T-helper 1 cell treated with Interleukin-12 subunit alpha and Interleukin-12 subunit beta and Interleukin-4 antibody, amounts not matched to agents 30 μg/mL and 1 μg/mL, for 36 hours (primary cell): ENCODE results near the gene SH3BP1.
"Not testable (repeated sequence)": the region's sequence is repeated elsewhere in the genome, so short reads cannot be mapped to it uniquely, and the experiment has no call there.

Experiments
- H3K27ac Mint-ChIP-seq: one replicate; pipeline ENCODE4 v1.8.0; 2021; ENCODE audit warnings: mild to moderate bottlenecking, mixed read lengths
- H3K27me3 Mint-ChIP-seq: one replicate; pipeline ENCODE4 v1.8.0; 2021; ENCODE audit warnings: low read depth, mixed read lengths
- H3K36me3 Mint-ChIP-seq: one replicate; pipeline ENCODE4 v1.8.0; 2021; ENCODE audit warnings: low read depth, mixed read lengths
- H3K4me1 Mint-ChIP-seq: one replicate; pipeline ENCODE4 v1.8.0; 2021; ENCODE audit warnings: low read depth, mixed read lengths
- H3K4me3 Mint-ChIP-seq: one replicate; pipeline ENCODE4 v1.8.0; 2021; ENCODE audit warnings: mild to moderate bottlenecking, moderate library complexity, mixed read lengths
- H3K9me3 Mint-ChIP-seq: one replicate; pipeline ENCODE4 v1.8.0; 2021; ENCODE audit warnings: mixed read lengths

SH3BP1 gene

DNA sequence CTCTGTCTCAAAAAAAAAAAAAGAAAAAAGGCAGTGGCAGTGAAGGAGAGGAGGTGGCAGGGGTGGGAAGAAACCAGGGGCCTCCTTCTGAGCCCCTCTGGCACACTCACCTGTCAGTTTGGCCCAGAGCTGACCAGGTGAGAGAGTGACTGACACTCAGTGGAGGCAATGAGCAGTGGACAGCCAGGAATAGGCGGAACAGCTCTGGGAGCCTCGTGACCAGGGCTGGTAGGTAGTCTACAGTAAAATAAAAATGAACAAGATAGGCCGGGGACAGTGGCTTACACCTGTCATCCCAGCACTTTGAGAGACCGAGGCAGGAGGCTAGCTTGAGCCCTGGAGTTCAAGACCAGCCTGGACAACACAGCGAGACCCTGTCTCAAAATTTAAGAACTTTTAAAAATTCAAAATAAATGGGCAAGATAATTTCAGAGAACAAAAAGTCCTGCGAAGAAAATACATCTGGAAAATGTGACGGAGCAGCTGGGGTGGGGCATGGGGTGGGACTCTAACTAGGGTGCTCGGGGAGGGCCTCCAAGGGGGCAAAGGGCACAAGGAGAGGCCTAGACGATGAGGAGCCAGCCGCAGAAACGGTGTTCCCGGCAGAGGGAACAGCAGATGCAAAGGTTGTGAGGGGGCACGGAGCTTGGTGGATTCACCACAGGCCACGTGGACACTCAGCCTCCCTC lies 15.2 kb downstream of the SH3BP1 start:
- H3K27ac Mint-ChIP-seq = no peak overlapping the region

DNA sequence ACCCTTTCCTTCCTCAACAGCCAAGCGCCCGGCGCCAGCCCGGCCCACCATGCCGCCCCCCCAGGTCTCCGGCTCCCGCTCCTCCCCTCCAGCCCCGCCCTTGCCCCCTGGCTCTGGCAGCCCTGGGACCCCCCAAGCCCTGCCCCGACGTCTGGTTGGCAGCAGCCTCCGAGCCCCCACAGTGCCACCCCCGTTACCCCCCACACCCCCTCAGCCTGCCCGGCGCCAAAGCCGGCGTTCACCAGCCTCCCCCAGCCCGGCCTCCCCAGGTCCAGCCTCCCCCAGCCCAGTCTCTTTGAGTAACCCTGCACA lies 15.7 kb downstream of the SH3BP1 start:
- Mint-ChIP-seq H3K9me3 (no peaks in the 10 kb centered on the region), H3K27me3 (no peaks in the 10 kb centered on the region), H3K4me1 (peaks cover 16% of the 10 kb centered on the region), H3K36me3 (peaks cover 25% of the 10 kb centered on the region), H3K4me3 (no peak overlapping the region), H3K27ac (no peak overlapping the region)

More for the DNA sequence above, 15.2 kb downstream of the SH3BP1 start:
- Mint-ChIP-seq H3K9me3 (no peaks in the 10 kb centered on the region), H3K4me3 (no peak overlapping the region), H3K27me3 (no peaks in the 10 kb centered on the region), H3K4me1 (peaks cover 11% of the 10 kb centered on the region), H3K36me3 (peaks cover 29% of the 10 kb centered on the region)

GRCh38 chr22:37656583-37656982 lies 17.1 kb downstream of the SH3BP1 start:
- H3K27me3 Mint-ChIP-seq, H3K9me3 Mint-ChIP-seq, H3K4me3 Mint-ChIP-seq: not testable (repeated sequence)
- Mint-ChIP-seq H3K36me3 (peaks cover 22% of the 10 kb centered on the region), H3K27ac (peak overlapping the region; percentile 49), H3K4me1 (peaks cover 25% of the 10 kb centered on the region)

DNA sequence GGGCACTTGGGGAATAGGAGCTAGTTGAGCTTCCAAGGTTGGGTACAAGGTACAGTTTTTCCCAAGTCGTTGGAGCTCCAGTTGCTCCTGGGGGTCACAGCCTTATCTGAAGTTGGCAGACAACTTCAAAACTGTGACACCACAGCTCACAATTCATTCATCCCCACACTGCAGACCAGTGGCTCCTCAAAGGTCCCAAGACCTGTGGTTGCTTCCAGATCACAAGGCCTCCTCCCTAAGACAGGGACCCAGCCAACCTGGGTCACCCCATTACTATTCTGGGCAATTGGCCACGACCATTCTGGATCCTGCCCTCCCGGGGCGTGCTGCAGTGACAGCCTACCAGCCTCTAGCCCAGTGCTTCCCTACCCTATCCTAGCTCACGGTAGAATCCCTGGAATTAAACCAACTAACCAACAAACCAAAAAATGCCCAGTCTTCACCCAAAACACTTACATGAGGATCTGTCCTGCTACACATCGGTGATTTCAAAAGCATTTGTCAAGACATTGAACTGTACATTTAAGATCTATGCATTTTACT lies 18.2 kb downstream of the SH3BP1 start:
- Mint-ChIP-seq H3K9me3 (no peaks in the 10 kb centered on the region), H3K36me3 (peaks cover 18% of the 10 kb centered on the region), H3K4me3 (peak overlapping the region; percentile 91)

DNA sequence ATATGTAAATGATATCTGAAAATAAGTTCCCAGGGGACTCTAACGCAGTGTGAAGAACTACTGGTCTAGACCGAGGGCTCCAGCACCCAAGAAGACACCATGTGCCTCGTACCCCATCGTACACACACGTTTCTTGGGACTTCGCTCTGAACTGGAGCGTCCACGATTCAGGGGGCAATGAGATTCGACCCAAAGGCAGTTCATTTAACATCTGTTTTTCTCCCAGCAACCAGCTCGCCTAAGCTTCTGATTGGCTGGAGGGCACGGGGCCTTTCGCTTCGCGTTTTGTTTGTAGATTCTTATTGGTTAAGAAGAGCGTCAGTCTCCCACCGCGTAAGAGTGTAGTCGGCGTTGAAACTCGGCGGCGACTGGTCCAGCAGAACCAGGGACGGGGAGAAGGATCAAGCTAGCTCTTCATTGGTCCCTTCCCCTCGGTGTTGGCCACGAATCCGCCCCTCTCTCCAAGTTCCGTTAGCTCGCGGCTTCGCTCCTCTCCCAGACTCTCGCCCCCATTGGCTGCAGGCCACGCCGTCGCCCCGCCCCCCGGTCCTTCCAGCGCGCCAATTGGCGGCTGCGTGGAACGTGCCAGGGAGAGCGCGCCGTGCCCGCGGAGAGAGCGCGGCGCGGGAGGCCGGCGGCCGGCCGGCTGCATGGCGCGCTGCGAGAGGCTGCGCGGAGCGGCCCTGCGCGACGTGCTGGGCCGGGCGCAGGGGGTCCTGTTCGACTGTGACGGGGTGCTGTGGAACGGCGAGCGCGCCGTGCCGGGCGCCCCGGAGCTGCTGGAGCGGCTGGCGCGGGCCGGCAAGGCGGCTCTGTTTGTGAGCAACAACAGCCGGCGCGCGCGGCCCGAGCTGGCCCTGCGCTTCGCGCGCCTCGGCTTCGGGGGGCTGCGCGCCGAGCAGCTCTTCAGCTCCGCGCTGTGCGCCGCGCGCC lies 18.9 kb downstream of the SH3BP1 start, which contains the start of gene PDXP:
Gene PDXP (plus strand): TSS at position 591 of the 933 bp plus-strand sequence. CDS start 60 bp downstream, at position 651.
- Mint-ChIP-seq H3K4me1 (peaks cover 31% of the 10 kb centered on the region), H3K4me3 (peak within 1 kb of the TSS; percentile 91), H3K9me3 (no peaks in the 10 kb centered on the region), H3K27ac (peak within 1 kb of the TSS; percentile 93), H3K36me3 (peaks cover 13% of the 10 kb centered on the region), H3K27me3 (no peaks in the 10 kb centered on the region)

More for the DNA sequence above, 18.2 kb downstream of the SH3BP1 start:
- H3K27ac Mint-ChIP-seq = peak overlapping the region; percentile 93
- H3K4me1 Mint-ChIP-seq = peaks cover 31% of the 10 kb centered on the region
- H3K27me3 Mint-ChIP-seq = no peaks in the 10 kb centered on the region

DNA sequence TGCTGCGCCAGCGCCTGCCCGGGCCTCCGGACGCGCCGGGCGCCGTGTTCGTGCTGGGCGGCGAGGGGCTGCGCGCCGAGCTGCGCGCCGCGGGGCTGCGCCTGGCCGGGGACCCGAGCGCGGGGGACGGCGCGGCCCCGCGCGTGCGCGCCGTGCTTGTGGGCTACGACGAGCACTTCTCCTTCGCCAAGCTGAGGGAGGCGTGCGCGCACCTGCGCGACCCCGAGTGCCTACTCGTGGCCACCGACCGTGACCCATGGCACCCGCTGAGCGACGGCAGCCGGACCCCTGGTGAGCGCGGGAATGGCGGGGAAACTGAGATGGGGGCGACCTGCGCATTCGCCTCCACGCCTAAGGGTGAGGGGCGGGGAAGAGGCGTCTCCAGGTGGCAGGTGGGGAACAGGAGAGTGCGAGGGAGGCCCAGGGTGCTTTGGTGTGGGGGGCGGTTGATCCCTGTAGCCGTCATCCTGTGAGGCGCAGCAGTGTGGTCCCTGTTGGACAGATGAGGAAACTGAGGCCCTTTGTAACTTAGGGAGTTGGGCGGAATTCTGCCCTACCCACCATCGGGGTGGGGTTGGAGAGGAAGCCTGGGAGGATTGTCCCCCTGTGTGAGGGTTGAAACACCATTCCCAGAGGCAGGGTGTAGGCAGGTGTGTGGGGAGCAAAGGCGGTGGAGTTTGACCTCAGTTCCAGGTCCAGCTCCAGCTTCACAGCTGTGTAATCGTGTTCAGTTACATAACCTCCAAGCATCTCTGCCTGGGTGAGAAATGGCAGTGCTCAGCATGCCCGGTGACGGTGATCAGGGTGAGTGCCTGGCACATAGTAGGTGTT lies 19.8 kb downstream of the SH3BP1 start:
- peaks cover 31% of the 10 kb centered on the region for H3K4me1 Mint-ChIP-seq
- H3K36me3 Mint-ChIP-seq = peaks cover 9% of the 10 kb centered on the region
- H3K9me3 Mint-ChIP-seq = no peaks in the 10 kb centered on the region
- no peaks in the 10 kb centered on the region for H3K27me3 Mint-ChIP-seq
- H3K4me3 Mint-ChIP-seq = peak overlapping the region; percentile 86
- H3K27ac Mint-ChIP-seq = peak overlapping the region; percentile 42

DNA sequence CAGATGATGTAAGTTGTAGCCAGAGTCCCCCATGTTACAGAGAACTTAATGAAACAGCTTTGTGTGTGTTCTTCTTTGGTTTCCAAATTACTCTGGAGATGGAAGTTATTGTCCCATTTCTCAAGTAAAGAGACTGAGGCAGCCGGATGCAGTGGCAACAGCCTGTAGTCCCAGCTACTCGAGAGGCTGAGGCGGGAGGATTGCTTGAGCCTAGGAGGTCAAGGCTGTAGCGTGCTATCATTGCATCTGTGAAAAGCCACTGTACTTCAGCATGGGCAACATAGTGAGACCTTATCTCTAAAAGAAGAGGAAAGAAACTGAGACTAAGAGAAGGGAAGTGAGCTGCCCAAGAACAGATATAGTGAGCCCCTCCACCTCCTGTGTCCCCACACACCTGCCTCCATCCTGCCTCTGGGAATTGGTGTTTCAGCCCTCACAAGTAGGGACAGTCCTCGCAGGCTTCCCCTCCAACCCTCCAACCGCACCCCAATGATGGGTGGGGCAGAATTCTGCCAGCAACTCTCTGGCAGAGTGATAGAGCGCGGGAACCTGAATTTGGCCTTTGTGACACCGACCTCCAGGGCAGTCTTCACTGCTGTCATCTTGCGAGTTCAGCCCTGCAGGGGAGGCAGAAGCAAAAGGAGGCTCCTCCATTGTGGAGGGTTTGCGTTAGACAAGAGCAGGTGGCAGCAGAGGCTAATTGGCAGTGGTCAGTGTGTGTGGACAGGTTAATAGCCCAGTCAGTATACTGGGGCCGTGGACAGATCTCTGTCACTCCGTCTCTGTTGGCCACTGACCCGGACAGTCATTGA lies 20.6 kb downstream of the SH3BP1 start:
- H3K27me3 Mint-ChIP-seq = no peaks in the 10 kb centered on the region
- H3K4me1 Mint-ChIP-seq = peaks cover 31% of the 10 kb centered on the region
- peak overlapping the region; percentile 86 for H3K4me3 Mint-ChIP-seq
- H3K36me3 Mint-ChIP-seq = peaks cover 5% of the 10 kb centered on the region
- H3K9me3 Mint-ChIP-seq = no peaks in the 10 kb centered on the region
- peak overlapping the region; percentile 42 for H3K27ac Mint-ChIP-seq

DNA sequence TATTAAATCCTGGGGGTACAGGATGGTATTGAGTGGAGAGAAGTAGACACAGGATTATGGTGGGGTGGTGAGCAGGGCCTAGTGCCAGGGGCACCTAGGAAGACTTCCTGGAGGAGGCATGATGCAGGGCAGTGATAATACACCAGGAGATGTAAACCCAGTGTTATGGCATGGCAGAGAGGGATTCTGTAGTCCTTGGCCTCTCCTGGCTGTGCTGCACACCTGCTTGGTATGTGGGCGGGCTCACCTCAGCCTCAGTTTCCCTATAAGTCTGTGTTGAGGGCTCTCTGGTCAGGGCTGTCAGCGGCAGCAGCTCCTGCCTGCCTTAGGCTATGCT lies 21.2 kb downstream of the SH3BP1 start:
- peaks cover 5% of the 10 kb centered on the region for H3K36me3 Mint-ChIP-seq
- H3K4me1 Mint-ChIP-seq = peaks cover 31% of the 10 kb centered on the region
- H3K27ac Mint-ChIP-seq = no peak overlapping the region
- peak overlapping the region; percentile 86 for H3K4me3 Mint-ChIP-seq
- no peaks in the 10 kb centered on the region for H3K9me3 Mint-ChIP-seq
- no peaks in the 10 kb centered on the region for H3K27me3 Mint-ChIP-seq

DNA sequence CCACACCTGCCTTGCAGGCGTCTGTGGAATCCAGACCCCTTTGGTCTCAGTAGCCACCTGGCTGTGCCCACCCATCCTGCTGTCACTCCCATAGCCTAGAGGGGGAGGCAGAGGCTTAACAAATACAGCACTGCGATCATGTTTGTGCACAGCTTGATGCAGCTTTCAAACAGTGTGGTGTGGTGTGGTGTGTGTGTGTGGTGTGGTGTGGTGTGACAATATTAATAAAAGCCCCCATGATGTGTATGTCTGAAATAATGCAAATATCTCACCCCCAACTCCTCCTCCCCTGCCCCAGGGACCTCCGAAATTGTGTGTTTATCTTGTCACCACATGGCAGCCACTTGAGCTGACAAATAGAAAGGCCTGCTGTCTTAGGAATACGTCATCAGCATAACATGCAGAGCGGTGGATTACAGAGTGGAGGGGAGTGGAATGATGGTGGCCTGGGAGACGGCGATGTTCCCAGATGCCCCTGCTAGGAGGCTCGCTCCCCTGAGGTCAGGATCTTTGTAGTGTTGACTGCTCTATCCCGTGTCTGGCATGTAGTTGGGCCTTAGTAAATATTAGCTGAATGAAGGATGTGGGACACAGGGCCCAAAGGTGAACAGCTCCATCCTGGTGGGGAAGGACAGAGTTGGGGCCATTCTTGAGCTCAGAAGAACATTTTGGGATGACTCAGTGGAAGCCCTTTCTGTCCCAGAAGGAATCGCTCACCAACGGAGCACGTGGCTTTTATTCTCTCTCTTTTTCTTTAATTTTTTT lies 21.9 kb downstream of the SH3BP1 start:
- H3K27ac Mint-ChIP-seq = peak overlapping the region; percentile 14
- H3K9me3 Mint-ChIP-seq = no peaks in the 10 kb centered on the region
- no peaks in the 10 kb centered on the region for H3K27me3 Mint-ChIP-seq
- H3K4me1 Mint-ChIP-seq = peaks cover 31% of the 10 kb centered on the region
- peak overlapping the region; percentile 56 for H3K4me3 Mint-ChIP-seq
- H3K36me3 Mint-ChIP-seq = peaks cover 8% of the 10 kb centered on the region

- Mint-ChIP-seq H3K4me1 (peaks cover 35% of the 10 kb centered on the region), H3K4me3 (no peak overlapping the region), H3K27me3 (no peaks in the 10 kb centered on the region), H3K9me3 (no peaks in the 10 kb centered on the region), H3K27ac (no peak overlapping the region), H3K36me3 (peaks cover 12% of the 10 kb centered on the region)
Observed at GRCh38 chr22:37662039-37662438, 22.6 kb downstream of the SH3BP1 start.

DNA sequence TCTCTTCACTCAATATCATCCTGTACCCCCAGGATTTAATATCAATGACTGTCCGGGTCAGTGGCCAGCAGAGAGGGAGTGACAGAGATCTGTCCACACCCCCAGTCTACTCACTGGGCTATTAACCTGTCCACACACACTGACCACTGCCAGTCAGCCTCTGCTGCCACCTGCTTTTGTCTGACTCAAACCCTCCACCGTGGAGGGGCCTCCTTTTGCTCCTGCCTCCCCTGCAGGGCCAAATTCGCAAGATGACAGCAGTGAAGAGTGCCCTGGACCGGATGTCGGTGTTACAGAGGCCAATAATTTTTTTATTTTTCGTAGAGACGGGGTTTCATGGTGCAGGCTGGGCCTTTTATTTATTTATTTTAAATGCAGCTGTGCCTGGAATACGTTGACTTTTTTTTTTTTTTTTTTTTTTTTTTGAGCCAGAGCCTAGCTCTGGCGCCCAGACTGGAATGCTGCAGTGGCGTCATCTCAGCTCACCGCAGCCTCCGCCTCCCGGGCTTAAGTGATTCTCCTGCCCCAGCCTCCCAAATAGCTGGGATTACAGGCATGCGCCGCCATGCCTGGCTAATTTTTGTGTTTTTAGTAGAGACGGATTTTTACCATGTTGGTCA lies 24.2 kb downstream of the SH3BP1 start:
- no peaks in the 10 kb centered on the region for H3K9me3 Mint-ChIP-seq
- peaks cover 12% of the 10 kb centered on the region for H3K36me3 Mint-ChIP-seq
- H3K4me3 Mint-ChIP-seq = no peak overlapping the region
- H3K27ac Mint-ChIP-seq = no peak overlapping the region
- H3K4me1 Mint-ChIP-seq = peaks cover 28% of the 10 kb centered on the region
- H3K27me3 Mint-ChIP-seq = no peaks in the 10 kb centered on the region

- Mint-ChIP-seq H3K27ac (no peak overlapping the region), H3K36me3 (peaks cover 12% of the 10 kb centered on the region), H3K27me3 (no peaks in the 10 kb centered on the region), H3K4me3 (no peak overlapping the region), H3K9me3 (no peaks in the 10 kb centered on the region), H3K4me1 (peaks cover 26% of the 10 kb centered on the region)
Observed at GRCh38 chr22:37664249-37665101, 25.0 kb downstream of the SH3BP1 start.
